ENCODE measurements around the gene IZUMO4. TPM values are rescaled to one million over a fixed set of nuclear protein-coding genes. Genes with fewer than 3 reads are reported as not detected.

IZUMO4 gene
- total RNA-seq, 4 donors from 2014 or later, result 3.0 to 11.4 (median 3.2) TPM; not detected in 1

DNA sequence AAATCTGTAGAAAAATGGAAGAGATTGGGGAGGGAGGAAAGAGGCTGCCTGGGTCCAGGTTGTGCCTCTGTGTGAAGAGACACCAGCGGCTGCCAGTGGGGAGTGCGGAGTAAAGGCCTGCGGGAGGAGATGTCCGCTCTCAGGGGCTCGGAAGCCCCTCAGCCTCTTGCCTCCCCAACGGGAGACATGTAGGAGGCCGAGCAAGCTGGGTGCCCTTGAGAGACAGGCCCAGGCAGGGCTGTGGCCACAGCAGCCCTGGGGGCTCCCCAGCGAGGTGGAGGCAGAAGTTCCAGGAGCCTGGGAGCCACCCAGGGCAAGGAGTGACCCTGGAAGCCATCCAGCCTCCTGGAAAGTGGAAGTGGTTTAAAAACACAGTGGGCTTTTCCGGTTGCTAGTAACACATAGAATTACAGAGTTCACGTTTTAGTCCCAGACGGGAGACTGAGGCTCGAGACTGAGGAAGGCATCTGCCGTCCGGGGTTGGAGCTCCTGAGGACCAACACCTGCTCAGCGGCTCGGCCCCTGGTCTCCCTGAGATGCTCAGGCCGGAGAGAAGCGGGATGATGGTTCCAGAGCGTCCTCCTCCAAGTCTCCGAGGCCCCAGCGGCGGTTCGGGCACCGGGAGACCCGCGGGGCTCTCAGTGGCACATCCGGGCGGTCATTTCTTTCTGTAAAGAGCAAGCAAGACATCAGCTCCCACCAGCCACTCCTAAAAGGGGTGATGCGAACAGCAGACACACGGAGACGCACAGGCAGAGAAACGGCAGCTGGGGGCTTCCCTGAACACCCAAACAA lies 23.8 kb upstream of the IZUMO4 start:
- DNase-seq, result no peak
- Histone ChIP-seq H3K27me3 (no peaks in the 10 kb centered on the region), H3K36me3 (peaks cover 37 to 72% (median 40%) of the 10 kb centered on the region in 3 donors), H3K27ac (peak overlapping the region in 1 of 4 donors; percentile 48), H3K4me3 (no peak overlapping the region), H3K9me3 (no peaks in the 10 kb centered on the region), H3K4me1 (peaks cover 0 to 24% (median 0%) of the 10 kb centered on the region in 3 donors)
- intact Hi-C loops (cut with DNase I), result loop anchor here (10.0 kb wide), 1 partner anchor 158 kb away; no protein-coding TSS in a partner anchor
- TF ChIP-seq, protein P1, sequence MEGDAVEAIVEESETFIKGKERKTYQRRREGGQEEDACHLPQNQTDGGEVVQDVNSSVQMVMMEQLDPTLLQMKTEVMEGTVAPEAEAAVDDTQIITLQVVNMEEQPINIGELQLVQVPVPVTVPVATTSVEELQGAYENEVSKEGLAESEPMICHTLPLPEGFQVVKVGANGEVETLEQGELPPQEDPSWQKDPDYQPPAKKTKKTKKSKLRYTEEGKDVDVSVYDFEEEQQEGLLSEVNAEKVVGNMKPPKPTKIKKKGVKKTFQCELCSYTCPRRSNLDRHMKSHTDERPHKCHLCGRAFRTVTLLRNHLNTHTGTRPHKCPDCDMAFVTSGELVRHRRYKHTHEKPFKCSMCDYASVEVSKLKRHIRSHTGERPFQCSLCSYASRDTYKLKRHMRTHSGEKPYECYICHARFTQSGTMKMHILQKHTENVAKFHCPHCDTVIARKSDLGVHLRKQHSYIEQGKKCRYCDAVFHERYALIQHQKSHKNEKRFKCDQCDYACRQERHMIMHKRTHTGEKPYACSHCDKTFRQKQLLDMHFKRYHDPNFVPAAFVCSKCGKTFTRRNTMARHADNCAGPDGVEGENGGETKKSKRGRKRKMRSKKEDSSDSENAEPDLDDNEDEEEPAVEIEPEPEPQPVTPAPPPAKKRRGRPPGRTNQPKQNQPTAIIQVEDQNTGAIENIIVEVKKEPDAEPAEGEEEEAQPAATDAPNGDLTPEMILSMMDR (IDR thresholded peaks at IDR 0.05), result no peak
- no peak for TF ChIP-seq POLR2A (IDR thresholded peaks at IDR 0.05)
- WGBS, 2 donors, result 87 to 89% methylated on average over 11 to 28 of the region's 32 CpGs

DNA sequence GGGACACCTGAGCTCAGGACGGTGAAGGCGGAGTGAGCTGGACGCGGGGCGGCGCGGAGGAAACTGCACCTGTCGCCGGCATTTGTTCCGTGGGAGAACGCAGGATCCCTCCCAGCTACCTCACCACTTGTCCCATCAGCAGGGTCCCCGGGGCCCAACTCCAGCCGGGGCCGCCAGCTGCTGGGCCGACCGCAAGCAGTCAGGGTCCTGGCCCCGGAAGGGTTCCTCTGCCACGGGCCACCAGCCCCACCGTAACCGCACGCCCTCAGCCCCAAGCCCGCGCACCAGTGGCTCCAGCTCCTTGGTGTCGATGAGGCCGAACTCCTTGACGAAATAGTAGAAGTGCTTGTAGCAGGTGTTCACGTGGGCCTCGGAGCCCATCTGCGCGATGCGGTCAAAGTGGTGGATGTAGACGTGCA lies 20.2 kb upstream of the IZUMO4 start:
- intact Hi-C loops (cut with DNase I), result loop anchor here (10.0 kb wide), 1 partner anchor 162 kb away; no protein-coding TSS in a partner anchor

DNA sequence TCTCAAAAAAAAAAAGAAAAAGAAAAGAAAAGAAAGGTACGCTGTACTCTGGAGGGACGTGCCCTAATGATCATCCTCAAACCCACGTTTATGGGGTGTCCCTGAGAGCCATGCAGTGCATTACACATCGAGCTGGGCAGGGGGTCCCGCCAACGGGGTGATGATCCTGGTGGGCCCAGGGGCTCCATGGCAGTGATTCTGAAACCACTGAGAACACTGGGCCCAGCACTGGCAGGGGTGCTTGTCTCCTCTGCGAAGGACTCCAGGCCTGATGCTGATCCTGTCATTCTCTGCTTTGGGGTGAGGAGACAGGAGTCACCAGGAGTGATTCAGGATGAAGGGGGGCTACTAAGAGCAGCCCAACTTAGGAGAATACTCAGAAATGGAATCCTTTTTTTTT lies 19.3 kb upstream of the IZUMO4 start:
- Histone ChIP-seq H3K4me1 (peaks cover 15 to 43% (median 16%) of the 10 kb centered on the region in 3 donors), H3K36me3 (peaks cover 46 to 97% (median 48%) of the 10 kb centered on the region in 3 donors), H3K27me3 (no peaks in the 10 kb centered on the region), H3K4me3 (no peak overlapping the region), H3K9me3 (no peaks in the 10 kb centered on the region), H3K27ac (no peak overlapping the region)
- intact Hi-C loops (cut with DNase I), result loop anchor here (10.0 kb wide), 1 partner anchor 163 kb away; no protein-coding TSS in a partner anchor
- whole genome bisulfite sequencing, 2 donors, result 90 to 93% methylated on average over 7 of the region's 7 CpGs
- TF ChIP-seq, protein P1 (IDR thresholded peaks at IDR 0.05), result no peak
- TF ChIP-seq POLR2A (IDR thresholded peaks at IDR 0.05), result no peak
- no peak for DNase-seq

More for the DNA sequence above, 20.2 kb upstream of the IZUMO4 start:
- WGBS, 2 donors, result 93 to 94% methylated on average over 19 to 22 of the region's 32 CpGs
- no peak for DNase-seq
- Histone ChIP-seq H3K27me3 (no peaks in the 10 kb centered on the region), H3K4me3 (no peak overlapping the region), H3K9me3 (no peaks in the 10 kb centered on the region), H3K4me1 (peaks cover 8 to 34% (median 16%) of the 10 kb centered on the region in 3 donors), H3K36me3 (peaks cover 50 to 98% (median 53%) of the 10 kb centered on the region in 3 donors), H3K27ac (no peak overlapping the region)
- TF ChIP-seq POLR2A (IDR thresholded peaks at IDR 0.05), result no peak
- TF ChIP-seq, protein P1 (IDR thresholded peaks at IDR 0.05), result no peak

- intact Hi-C loops (cut with DNase I), result loop anchor here (10.0 kb wide), 1 partner anchor 163 kb away; no protein-coding TSS in a partner anchor
- DNase-seq, result no peak
- no peaks in the 10 kb centered on the region for H3K9me3 ChIP-seq
- H3K4me3 ChIP-seq, result no peak overlapping the region
- TF ChIP-seq POLR2A (IDR thresholded peaks at IDR 0.05), result no peak
- TF ChIP-seq, protein P1 (IDR thresholded peaks at IDR 0.05), result no peak
- H3K27ac ChIP-seq, result no peak overlapping the region
- peaks cover 16 to 49% (median 16%) of the 10 kb centered on the region in 3 donors for H3K4me1 ChIP-seq
- 95 to 96% methylated on average over 19 to 25 of the region's 44 CpGs for WGBS, 2 donors
- peaks cover 40 to 97% (median 42%) of the 10 kb centered on the region in 3 donors for H3K36me3 ChIP-seq
- H3K27me3 ChIP-seq, result no peaks in the 10 kb centered on the region
Observed at GRCh38 chr19:2077833-2078619, 18.7 kb upstream of the IZUMO4 start.

Measured in esophagus squamous epithelium (tissue), 5 donors.